Cardiac fibroblast (primary cell): ENCODE measurements around the gene PARP3.

Experiments used
- DNase-seq, 2 donors: peaks; one replicate each; pipeline versions ENCODE4 v3.0.0 to v3.0.0-alpha.2; 2010; ENCODE audit warnings: low read depth in 2 of 2
- H3K4me3 ChIP-seq, 2 donors: replicated peaks in 1 of 2; 1 replicate in 1 of 2; 2 replicates in 1 of 2; pipeline ENCODE4 v1.5.1; 2011; ENCODE audit warnings: low read depth in 2 of 2, low read length in 2 of 2, mild to moderate bottlenecking in 2 of 2, moderate library complexity in 1 of 2
- TF ChIP-seq, protein P1 (sequence below): IDR thresholded peaks from one replicate; pipeline ENCODE4 v1.5.1; 2011; ENCODE audit warnings: low read depth, mild to moderate bottlenecking, low read length, inconsistent platforms

Gene PARP3

DNA sequence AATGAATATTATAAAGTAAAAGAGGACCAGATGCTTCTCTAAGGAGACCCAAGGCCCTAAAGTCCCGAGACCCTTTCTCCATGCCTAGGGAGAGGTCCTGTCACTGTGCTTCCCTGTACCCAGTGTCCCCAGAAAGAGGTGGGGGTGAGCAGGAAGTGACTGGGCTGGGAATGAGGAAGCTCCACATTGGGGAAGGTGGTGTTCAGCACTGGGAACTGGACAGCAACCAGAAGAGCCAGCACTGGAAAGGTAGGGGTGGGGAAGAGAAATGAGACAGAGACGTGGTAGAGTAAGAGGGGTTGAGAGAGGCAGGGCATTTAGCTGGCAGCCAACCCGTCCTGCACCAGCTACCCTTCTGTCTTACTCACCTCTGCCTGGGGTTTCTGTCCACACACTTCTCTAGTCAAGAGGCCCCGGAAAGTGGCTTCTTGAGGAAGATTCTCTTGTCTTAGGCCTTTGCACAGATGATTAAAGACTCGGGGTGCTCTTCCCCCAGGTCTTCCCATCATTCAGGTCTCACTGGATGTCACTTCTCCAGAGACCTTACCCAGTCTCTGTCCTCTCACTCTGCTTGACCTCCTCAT, 12.7 kb upstream of the PARP3 start:
- DNase-seq = no peak
- TF ChIP-seq, protein P1, sequence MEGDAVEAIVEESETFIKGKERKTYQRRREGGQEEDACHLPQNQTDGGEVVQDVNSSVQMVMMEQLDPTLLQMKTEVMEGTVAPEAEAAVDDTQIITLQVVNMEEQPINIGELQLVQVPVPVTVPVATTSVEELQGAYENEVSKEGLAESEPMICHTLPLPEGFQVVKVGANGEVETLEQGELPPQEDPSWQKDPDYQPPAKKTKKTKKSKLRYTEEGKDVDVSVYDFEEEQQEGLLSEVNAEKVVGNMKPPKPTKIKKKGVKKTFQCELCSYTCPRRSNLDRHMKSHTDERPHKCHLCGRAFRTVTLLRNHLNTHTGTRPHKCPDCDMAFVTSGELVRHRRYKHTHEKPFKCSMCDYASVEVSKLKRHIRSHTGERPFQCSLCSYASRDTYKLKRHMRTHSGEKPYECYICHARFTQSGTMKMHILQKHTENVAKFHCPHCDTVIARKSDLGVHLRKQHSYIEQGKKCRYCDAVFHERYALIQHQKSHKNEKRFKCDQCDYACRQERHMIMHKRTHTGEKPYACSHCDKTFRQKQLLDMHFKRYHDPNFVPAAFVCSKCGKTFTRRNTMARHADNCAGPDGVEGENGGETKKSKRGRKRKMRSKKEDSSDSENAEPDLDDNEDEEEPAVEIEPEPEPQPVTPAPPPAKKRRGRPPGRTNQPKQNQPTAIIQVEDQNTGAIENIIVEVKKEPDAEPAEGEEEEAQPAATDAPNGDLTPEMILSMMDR = no peak
- H3K4me3 ChIP-seq = no peak overlapping the region

DNA sequence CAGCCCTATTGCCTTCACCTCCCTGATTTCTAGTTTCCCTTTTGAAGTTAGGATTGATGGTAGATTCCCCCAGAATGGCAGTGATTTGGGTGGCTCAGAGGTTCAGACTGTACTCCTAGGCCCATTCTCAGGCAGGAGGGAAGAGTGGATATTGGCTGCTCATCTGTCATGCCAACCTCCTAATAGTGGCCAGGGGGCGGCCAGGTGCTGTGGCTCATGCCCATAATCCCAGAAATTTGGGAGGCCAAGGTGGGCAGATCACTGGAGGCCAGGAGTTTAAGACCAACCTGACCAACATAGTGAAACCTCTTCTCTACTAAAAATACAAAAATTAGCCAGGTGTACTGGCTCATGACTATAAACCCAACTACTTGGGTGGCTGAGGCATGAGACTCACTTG, 11.7 kb upstream of the PARP3 start:
- no peak overlapping the region for H3K4me3 ChIP-seq
- TF ChIP-seq, protein P1 = no peak
- no peak for DNase-seq

DNA sequence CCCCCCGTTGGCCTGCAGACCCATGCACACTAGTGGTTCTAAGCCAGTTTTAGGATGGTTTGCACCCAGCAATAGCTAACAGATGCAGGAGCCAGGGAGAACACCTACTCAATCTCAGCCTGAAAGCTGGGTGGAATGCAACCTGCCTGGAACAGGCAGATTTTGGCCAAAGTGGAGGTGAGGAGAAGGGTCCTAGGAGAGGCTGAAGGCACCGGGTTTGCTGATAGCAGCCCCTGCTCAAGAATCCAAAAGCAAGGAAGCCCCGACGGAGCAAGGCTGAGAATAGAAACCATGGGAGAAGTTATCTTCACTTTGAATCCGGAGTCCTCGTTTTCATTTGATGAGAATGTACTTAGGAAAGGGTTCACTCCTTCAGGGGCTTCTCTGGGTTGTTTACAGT, 10.4 kb upstream of the PARP3 start:
- DNase-seq = no peak
- no peak overlapping the region for H3K4me3 ChIP-seq
- TF ChIP-seq, protein P1 = no peak

DNA sequence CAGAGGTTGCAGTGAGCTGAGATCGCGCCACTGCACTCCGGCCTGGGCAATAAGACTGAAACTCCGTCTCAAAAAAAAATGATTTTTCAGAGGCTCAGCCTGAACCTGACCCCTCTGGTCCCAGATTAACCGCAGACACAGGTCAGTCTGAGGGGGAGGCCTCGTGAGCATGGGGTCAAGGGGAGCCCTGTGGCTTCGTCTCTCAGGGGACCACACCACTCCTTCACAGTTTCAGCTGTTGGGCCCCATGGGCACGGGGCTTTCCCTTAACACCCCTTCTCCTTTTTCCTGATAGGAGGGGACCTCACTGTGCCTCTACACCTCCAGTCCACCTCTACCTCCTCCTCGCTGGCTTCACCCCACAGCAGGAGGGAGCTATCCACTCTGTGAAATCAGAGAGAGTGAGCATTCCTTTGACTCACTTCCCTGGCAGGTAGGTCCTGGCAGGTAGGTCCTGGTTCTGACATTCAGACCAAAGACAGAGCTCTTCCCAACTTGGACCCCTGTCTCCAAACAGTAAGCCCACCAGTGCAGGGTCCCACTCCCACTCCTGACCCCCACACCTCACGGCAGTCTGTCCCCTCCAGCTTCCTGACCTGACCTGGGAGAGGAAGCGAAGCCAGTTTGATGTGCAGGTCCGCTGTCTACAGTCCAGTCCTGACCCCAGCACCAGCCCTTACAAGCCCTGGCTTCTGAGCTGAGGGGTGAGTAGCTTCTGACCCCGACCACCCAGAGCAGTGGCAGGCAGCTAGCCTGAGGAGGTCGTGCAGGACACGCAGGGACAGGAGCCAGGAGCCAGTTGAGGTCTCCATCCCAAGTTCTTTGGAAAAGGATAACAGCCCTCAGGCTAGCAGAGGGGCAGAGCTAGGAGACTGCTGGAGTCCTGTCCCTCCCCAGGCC, 9.4 kb upstream of the PARP3 start:
- no peak for DNase-seq

DNA sequence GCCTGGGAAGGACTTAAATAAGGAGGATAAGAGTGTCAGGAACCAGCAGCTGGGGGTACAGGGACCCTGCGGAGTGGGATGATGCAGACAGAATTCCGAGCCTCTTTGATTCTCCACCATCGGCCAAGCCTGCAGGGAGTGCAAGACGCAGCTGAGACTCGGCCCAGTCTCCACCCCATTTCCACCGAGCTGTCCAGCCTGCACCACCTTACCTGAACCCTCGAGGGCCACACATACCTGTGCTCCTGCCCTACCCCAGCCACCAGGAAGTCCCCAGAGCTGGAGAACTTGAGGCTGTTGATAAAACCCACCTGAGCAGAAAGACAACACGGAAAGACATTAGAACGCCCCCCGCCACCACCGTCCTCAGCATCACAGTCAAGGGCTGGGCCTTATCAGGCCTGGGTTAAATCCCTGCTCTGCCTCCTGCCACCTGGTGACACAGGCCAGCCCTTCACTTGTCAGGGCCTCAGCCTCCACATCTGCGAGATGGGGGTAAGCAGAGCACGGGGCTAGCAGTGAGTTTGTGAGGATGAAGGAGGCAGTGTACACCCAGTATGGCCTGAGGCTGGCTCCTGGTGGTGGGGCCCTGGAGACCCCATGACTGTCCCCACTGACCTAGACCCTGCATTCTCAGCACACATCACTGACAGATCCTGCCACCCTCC, 8.6 kb upstream of the PARP3 start:
- DNase-seq = no peak

More for the DNA sequence above, 9.4 kb upstream of the PARP3 start:
- no peak overlapping the region for H3K4me3 ChIP-seq
- TF ChIP-seq, protein P1 = no peak

DNA sequence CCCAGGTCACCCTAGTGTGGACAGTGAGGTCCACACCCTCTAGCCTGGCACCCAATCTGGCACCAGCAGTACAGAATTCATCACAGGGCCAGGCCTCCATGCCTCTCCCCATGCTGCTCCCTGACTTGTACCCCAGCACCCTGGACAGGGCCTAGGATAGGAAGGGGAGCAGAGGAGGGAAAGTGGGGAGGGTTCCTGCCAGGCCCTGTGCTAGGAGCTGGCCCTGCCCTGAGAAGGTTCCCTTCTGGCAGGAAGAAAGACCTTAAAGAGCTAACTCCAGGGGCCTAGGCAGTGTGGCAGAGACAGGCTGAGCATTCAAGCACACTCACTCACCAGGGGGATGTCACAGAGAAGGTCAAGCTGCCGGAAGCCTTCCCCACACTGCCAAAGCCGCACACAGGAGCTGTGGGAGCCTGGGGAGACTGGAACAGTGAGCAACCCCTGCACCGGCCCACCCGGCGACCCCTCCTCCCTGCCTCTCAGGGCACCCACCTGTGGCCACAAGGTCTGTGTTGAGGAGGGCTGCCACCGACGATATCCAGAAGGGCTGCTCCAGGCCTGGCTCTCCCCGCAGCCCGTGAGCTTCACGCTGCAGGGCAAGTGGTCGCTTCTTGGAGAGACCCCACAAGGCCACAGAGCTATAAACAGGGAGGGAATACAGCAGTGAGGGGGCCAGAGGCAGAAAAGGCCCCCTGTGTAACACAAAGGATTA, 7.9 kb upstream of the PARP3 start:
- TF ChIP-seq, protein P1 = no peak
- DNase-seq = no peak
- H3K4me3 ChIP-seq = no peak overlapping the region

More for the DNA sequence above, 8.6 kb upstream of the PARP3 start:
- H3K4me3 ChIP-seq = no peak overlapping the region
- TF ChIP-seq, protein P1 = no peak
